HG03442 (cell line): ENCODE results near the gene DNAJC4.

Experiments
- ATAC-seq: cut with Tn5 transposase; IDR thresholded peaks from one replicate; pipeline ENCODE4 v1.9.1; 2021; ENCODE audit warnings: mild to moderate bottlenecking, moderate library complexity; ENCODE audit not compliant: unreplicated experiment

DNAJC4 gene

GRCh38 chr11:64269540-64270220 is 39.3 kb downstream of the DNAJC4 start:
- peak; percentile 70 for ATAC-seq

- ATAC-seq: no peak
Measured at GRCh38 chr11:64275031-64275800, 44.9 kb downstream of the DNAJC4 start.

- ATAC-seq: no peak
Measured at GRCh38 chr11:64275841-64276240, 45.5 kb downstream of the DNAJC4 start.

GRCh38 chr11:64276653-64277431 is 46.5 kb downstream of the DNAJC4 start:
- ATAC-seq: no peak

- no peak for ATAC-seq
Measured at GRCh38 chr11:64278576-64279190, 48.3 kb downstream of the DNAJC4 start.

GRCh38 chr11:64281957-64282770 is 51.8 kb downstream of the DNAJC4 start:
- ATAC-seq: no peak

GRCh38 chr11:64283092-64283491 is 52.7 kb downstream of the DNAJC4 start:
- ATAC-seq: no peak
